Vagina (tissue), 2 donors: Measurements from ENCODE around the gene CDK6.

ENCODE experiments used
- POLR2A ChIP-seq, 2 donors: fragments of 450-650 bp; IDR thresholded peaks; one replicate each; pipeline ENCODE4 v1.6.1; 2017; ENCODE audit warnings: antibody characterized with exemption in 2 of 2, mild to moderate bottlenecking in 2 of 2, moderate library complexity in 2 of 2
- TF ChIP-seq, protein P1 (sequence below), 3 experiments: fragments of 450-650 bp in 2 of 3; fragments of 200-600 bp in 1 of 3; sonication (generic) in 1 of 3; IDR thresholded peaks; one replicate each; pipeline ENCODE4 v1.5.1; 2017 to 2019; ENCODE audit warnings: antibody characterized with exemption in 3 of 3, mild to moderate bottlenecking in 2 of 3, moderate library complexity in 2 of 3

DNA sequence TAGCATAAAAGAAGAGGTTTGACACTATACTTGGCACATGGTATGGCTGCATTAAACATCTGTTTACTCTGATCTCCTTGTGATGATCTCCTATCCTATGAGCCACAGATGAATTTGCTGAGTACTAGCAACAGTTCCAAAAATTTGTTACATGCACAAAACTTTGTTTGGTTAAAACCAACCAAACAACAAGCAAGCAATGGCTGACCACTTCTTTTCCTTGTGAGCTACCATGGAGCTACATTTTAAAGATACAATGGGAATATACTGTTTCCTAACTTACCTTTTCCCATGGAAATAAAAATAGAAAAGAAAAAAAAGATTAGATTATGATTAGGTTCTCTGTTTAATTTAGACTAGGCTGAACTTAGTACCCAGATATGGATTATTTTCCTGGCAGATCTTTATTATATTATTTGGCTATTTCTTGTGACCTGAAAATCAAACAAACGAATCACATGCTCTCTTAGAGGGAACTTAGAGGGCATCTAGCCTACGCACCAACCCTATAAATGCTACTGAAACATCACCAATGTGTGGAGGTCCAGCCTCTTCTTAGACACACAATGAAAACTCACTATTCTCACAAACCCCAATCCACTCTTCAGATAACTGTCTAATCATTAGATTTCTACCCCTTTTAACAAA is 166.0 kb downstream of the CDK6 start:
- TF ChIP-seq, protein P1, sequence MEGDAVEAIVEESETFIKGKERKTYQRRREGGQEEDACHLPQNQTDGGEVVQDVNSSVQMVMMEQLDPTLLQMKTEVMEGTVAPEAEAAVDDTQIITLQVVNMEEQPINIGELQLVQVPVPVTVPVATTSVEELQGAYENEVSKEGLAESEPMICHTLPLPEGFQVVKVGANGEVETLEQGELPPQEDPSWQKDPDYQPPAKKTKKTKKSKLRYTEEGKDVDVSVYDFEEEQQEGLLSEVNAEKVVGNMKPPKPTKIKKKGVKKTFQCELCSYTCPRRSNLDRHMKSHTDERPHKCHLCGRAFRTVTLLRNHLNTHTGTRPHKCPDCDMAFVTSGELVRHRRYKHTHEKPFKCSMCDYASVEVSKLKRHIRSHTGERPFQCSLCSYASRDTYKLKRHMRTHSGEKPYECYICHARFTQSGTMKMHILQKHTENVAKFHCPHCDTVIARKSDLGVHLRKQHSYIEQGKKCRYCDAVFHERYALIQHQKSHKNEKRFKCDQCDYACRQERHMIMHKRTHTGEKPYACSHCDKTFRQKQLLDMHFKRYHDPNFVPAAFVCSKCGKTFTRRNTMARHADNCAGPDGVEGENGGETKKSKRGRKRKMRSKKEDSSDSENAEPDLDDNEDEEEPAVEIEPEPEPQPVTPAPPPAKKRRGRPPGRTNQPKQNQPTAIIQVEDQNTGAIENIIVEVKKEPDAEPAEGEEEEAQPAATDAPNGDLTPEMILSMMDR (IDR thresholded peaks at IDR 0.05) = no peak
- TF ChIP-seq POLR2A (IDR thresholded peaks at IDR 0.05) = no peak
